K562 (cell line): Measurements from ENCODE around the gene GLT8D2. TPM values are rescaled to one million over a fixed set of nuclear protein-coding genes. Genes with fewer than 3 reads are reported as not detected.

ENCODE experiments used
- ATAC-seq: fragments of 200-7000 bp; cut with Tn5 transposase; 3 replicates; pipeline ENCODE4 v1.9.1; 2020; ENCODE audit warnings: moderate library complexity
- BruUV-seq: library from RNA; stranded (reverse); fragments of 400-500 nt; replicated peaks from 2 replicates; lab custom pipeline; 2021; lab: Mats Ljungman, UMichigan
- CTCF ChIA-PET: fragments of 300-600 bp; formaldehyde crosslinking; extraction: SDS; loops from one replicate; lab custom pipeline; 2021; ENCODE audit warnings: low intra/inter-chr PET ratio; lab: Yijun Ruan, JAX
- POLR2A ChIA-PET: fragments of 300-600, 350-650 bp; sonication (Branson Sonifier 250); formaldehyde crosslinking; extraction: SDS; loops from one replicate; lab custom pipeline; 2021; ENCODE audit warnings: antibody characterized with exemption, inconsistent platforms; lab: Yijun Ruan, JAX
- DNase-seq, 4 experiments: peaks; one replicate each; pipeline versions ENCODE4 v3.0.0 to v3.0.0-alpha.2; 2011 to 2018; ENCODE audit warnings: low spot score in 3 of 4, mixed read lengths in 3 of 4; ENCODE audit errors: extremely low read depth in 1 of 4
- FAIRE-seq: peaks from 2 replicates; lab custom pipeline; 2011; peaks lifted over from hg19 to GRCh38; lab: Jason Lieb, UNC
- H2AFZ ChIP-seq: 2 replicates; pipeline ENCODE4 v1.6.0; 2011; ENCODE audit warnings: low read depth, low read length, control low read depth, inconsistent platforms
- H3K27ac ChIP-seq: fragments of 200-600 bp; 3 replicates; pipeline ENCODE4 v1.8.0; 2011; ENCODE audit warnings: low read depth, mild to moderate bottlenecking, control low read depth, inconsistent platforms, low read length, moderate library complexity, mixed read lengths; ENCODE audit errors: extremely low read depth
- H3K27me3 ChIP-seq, 2 experiments: fragments of 300-600 bp in 1 of 2; 2 replicates in 1 of 2; 3 replicates in 1 of 2; pipeline versions ENCODE4 v1.6.0 to v1.8.0; 2011; ENCODE audit warnings: inconsistent platforms in 2 of 2, low read length in 2 of 2, mild to moderate bottlenecking in 1 of 2, mixed read lengths in 1 of 2, moderate library complexity in 1 of 2; ENCODE audit not compliant: control insufficient read depth in 2 of 2, insufficient read depth in 2 of 2
- H3K36me3 ChIP-seq: fragments of 300-600 bp; 3 replicates; pipeline ENCODE4 v1.8.0; 2011; ENCODE audit warnings: mild to moderate bottlenecking, low read length, inconsistent platforms; ENCODE audit not compliant: control insufficient read depth, insufficient read depth
- H3K4me1 ChIP-seq, 2 experiments: fragments of 200-600 bp in 1 of 2; replicated peaks in 1 of 2; 2 replicates in 1 of 2; 3 replicates in 1 of 2; pipeline versions ENCODE4 v1.5.1 to v1.8.0; 2011; ENCODE audit warnings: inconsistent platforms in 2 of 2, low read length in 2 of 2, mild to moderate bottlenecking in 1 of 2, mixed read lengths in 1 of 2, moderate library complexity in 1 of 2; ENCODE audit not compliant: control insufficient read depth in 2 of 2, insufficient read depth in 2 of 2
- H3K4me2 ChIP-seq: 2 replicates; pipeline ENCODE4 v1.6.1; 2011; ENCODE audit warnings: low read length, control low read depth, inconsistent platforms, mixed read lengths; ENCODE audit not compliant: insufficient read depth
- H3K4me3 ChIP-seq: fragments of 200-600 bp; sonication (generic), shearing (Covaris generic); 2 replicates; pipeline ENCODE4 v1.5.1; 2016; ENCODE audit warnings: control low read depth, inconsistent platforms
- H3K79me2 ChIP-seq: fragments of 200-600 bp; 3 replicates; pipeline ENCODE4 v1.8.0; 2011; ENCODE audit warnings: low read length, inconsistent platforms; ENCODE audit not compliant: control insufficient read depth, insufficient read depth
- H3K9ac ChIP-seq, 2 experiments: 2 replicates each; pipeline versions ENCODE4 v1.6.0 to v1.6.1; 2011; ENCODE audit warnings: low read depth in 2 of 2, low read length in 2 of 2, control low read depth in 1 of 2, inconsistent platforms in 1 of 2, mild to moderate bottlenecking in 1 of 2, mixed read lengths in 1 of 2; ENCODE audit not compliant: insufficient read depth in 1 of 2
- H3K9me1 ChIP-seq: one replicate; pipeline ENCODE4 v1.6.0; 2011; ENCODE audit warnings: inconsistent platforms, mild to moderate bottlenecking, low read length, moderate library complexity; ENCODE audit not compliant: control insufficient read depth, insufficient read depth
- H3K9me3 ChIP-seq: replicated peaks from 2 replicates; pipeline ENCODE4 v1.5.1; 2011; ENCODE audit warnings: low read depth, low read length, inconsistent platforms; ENCODE audit not compliant: control insufficient read depth, insufficient read depth
- H4K20me1 ChIP-seq: replicated peaks from 2 replicates; pipeline ENCODE4 v1.6.1; 2011; ENCODE audit warnings: low read length, inconsistent platforms, mixed read lengths; ENCODE audit not compliant: control insufficient read depth, insufficient read depth
- FOXA3 ChIP-seq, 2 experiments: fragments of 450-650 bp in 1 of 2; sonication (generic) in 1 of 2; formaldehyde crosslinking; IDR thresholded peaks in 1 of 2; conservative IDR thresholded peaks in 1 of 2; 2 replicates each; pipeline versions ENCODE4 v1.4.0 to v1.8.0; 2020 to 2022; ENCODE audit warnings: mild to moderate bottlenecking in 2 of 2, missing genetic modification reagents in 1 of 2
- FOXP1 ChIP-seq: sonication (generic); formaldehyde crosslinking; IDR thresholded peaks from 2 replicates; pipeline ENCODE4 v1.8.0; 2022; ENCODE audit warnings: mild to moderate bottlenecking, missing genetic modification reagents
- JUN ChIP-seq, 2 experiments: sonication (generic) in 1 of 2; formaldehyde crosslinking in 1 of 2; IDR thresholded peaks; 2 replicates each; pipeline versions ENCODE4 v1.6.1 to v1.8.0; 2012 to 2022; ENCODE audit warnings: borderline replicate concordance in 2 of 2, mild to moderate bottlenecking in 2 of 2, improper control_type of control experiment in 1 of 2, low read depth in 1 of 2, low read length in 1 of 2, missing genetic modification reagents in 1 of 2
- NR2C1 ChIP-seq, 2 experiments: fragments of 450-650 bp; IDR thresholded peaks; 2 replicates each; pipeline ENCODE4 v1.6.1; 2017; ENCODE audit warnings: mild to moderate bottlenecking in 2 of 2, antibody characterized with exemption in 1 of 2, inconsistent platforms in 1 of 2, missing compliant biosample characterization in 1 of 2, missing genetic modification characterization in 1 of 2
- SAP30 ChIP-seq: fragments of 200-600 bp; sonication (generic); IDR thresholded peaks from 2 replicates; pipeline ENCODE4 v1.6.1; 2012; ENCODE audit warnings: borderline replicate concordance, low read depth, mild to moderate bottlenecking, moderate library complexity, low read length, control low read depth, inconsistent platforms; ENCODE audit not compliant: insufficient read depth, poor library complexity, severe bottlenecking
- SMARCE1 ChIP-seq: fragments of 450-650 bp; IDR thresholded peaks from 2 replicates; pipeline ENCODE4 v1.7.1; 2016; ENCODE audit warnings: mild to moderate bottlenecking
- SNIP1 ChIP-seq: fragments of 450-650 bp; IDR thresholded peaks from 2 replicates; pipeline ENCODE4 v1.7.1; 2017; ENCODE audit warnings: low read depth, mild to moderate bottlenecking
- SRF ChIP-seq, 2 experiments: fragments of 250-450, 450-650 bp in 1 of 2; sonication (Bioruptor Pico) in 1 of 2; sonication (generic) in 1 of 2; formaldehyde crosslinking; IDR thresholded peaks; 2 replicates each; pipeline versions ENCODE4 v1.5.0 to v1.5.1; 2020 to 2022; ENCODE audit warnings: mild to moderate bottlenecking in 1 of 2, missing genetic modification reagents in 1 of 2
- ZBED1 ChIP-seq: IDR thresholded peaks from 2 replicates; pipeline ENCODE4 v1.6.1; 2014
- ZNF140 ChIP-seq: fragments of 250-450 bp; sonication (Bioruptor Pico); IDR thresholded peaks from 2 replicates; pipeline ENCODE4 v1.8.0; 2021; ENCODE audit warnings: moderate library complexity, mild to moderate bottlenecking, inconsistent platforms
- ZNF184 ChIP-seq: sonication (generic); formaldehyde crosslinking; IDR thresholded peaks from 2 replicates; pipeline ENCODE4 v1.5.0; 2020; ENCODE audit warnings: missing genetic modification reagents
- WGBS: fragments of 100-300 bp; shearing (Covaris generic); methylation state at CpG from one replicate; pipeline ENCODE4 v1.1.6; 2016; ENCODE audit warnings: low coverage, mixed read lengths; ENCODE audit not compliant: insufficient coverage; ENCODE audit errors: missing lambda C conversion rate; 5-methylcytosine and 5-hydroxymethylcytosine counted together
- in situ Hi-C: fragments of 300-500 bp; cut with MboI; formaldehyde crosslinking; loops from 4 replicates; pipeline ENCODE4 v1.15.0; 2018; ENCODE audit warnings: inconsistent platforms, mixed read lengths
- intact Hi-C: fragments of 100-400 bp; cut with micrococcal nuclease; formaldehyde crosslinking; loops from 2 replicates; pipeline ENCODE4 v1.14.2; 2022
- polyA plus RNA-seq, 8 experiments: library from polyadenylated mRNA; depleted of rRNA in 4 of 8; stranded (reverse) in 5 of 8; unstranded in 3 of 8; fragments of >200 nt; fragmentation: Nextera tagmentation in 2 of 8; fragmentation: Illumina TruSeq in 1 of 8; extraction: Ambion mirVana in 2 of 8; extraction: Trizol in 1 of 8; gene quantifications; 2 replicates each; pipeline versions ENCODE4 v1.2.1 to v1.2.3, GENCODE V29; 2011 to 2014; ENCODE audit warnings: inconsistent platforms in 1 of 8, missing spikeins in 1 of 8
- total RNA-seq, 7 experiments: library from RNA; depleted of rRNA in 6 of 7; stranded (reverse); fragments of >200 nt in 6 of 7; fragmentation: Illumina TruSeq in 2 of 7; extraction: Trizol in 2 of 7; gene quantifications; 2 replicates each; pipeline versions ENCODE4 v1.2.1 to v1.2.3, GENCODE V29; 2011 to 2021; ENCODE audit warnings: low replicate concordance in 1 of 7
- TF ChIP-seq, protein P1 (sequence below): sonication (generic); formaldehyde crosslinking; IDR thresholded peaks from 2 replicates; pipeline ENCODE4 v1.9.0; 2022; ENCODE audit warnings: mild to moderate bottlenecking, missing genetic modification reagents
- TF ChIP-seq, protein P2 (sequence below): sonication (generic); formaldehyde crosslinking; IDR thresholded peaks from 2 replicates; pipeline ENCODE4 v1.8.0; 2022; ENCODE audit warnings: mild to moderate bottlenecking, missing genetic modification reagents
- TF ChIP-seq, protein P3 (sequence below), 3 experiments: fragments of 200-800 bp in 1 of 3; sonication (Bioruptor generic) in 1 of 3; sonication (generic) in 1 of 3; formaldehyde crosslinking in 1 of 3; IDR thresholded peaks; 2 replicates each; pipeline versions ENCODE4 v1.6.1 to v1.8.0; 2016 to 2022; ENCODE audit warnings: mild to moderate bottlenecking in 2 of 3, missing compliant biosample characterization in 2 of 3, missing genetic modification characterization in 2 of 3, missing genetic modification reagents in 1 of 3

GLT8D2 gene
- total and polyA plus RNA-seq, 9 of the 15 experiments (the other 6 are each of a cell fraction or from before 2014, with no cell fraction given): 0.18 to 0.27 (median 0.18) TPM; not detected in 6

DNA sequence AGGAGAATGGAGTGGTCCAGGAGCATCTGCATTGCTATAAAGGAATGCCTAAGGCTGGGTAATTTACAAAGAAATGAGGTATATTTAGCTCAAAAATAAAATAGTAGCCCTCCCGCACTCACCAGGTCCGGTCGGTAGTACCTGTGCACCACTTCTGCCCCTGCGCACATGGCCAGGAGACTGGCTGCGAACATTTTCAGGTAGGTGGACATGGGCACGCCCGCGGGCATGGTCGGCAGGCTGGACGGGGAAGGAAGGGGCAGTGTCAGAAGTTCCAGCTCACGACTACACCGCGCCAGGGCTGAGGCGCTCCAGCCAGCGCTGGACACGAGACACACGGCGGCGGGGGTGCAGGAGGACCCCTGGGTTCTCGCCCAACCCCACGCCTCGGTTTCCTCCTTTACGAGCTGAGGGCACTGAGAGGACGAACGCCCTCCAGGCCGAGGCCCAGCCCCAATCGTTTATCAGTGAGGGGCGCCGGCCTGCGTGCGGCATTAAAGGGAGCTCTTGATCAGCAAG is 93.4 kb downstream of the GLT8D2 start:
- Histone ChIP-seq H3K9ac (peak overlapping the region; percentile 89 to 99), H3K4me2 (peak overlapping the region; percentile 99), H4K20me1 (no peaks in the 10 kb centered on the region), H3K27me3 (no peaks in the 10 kb centered on the region), H3K9me1 (no peaks in the 10 kb centered on the region), H3K4me3 (peak overlapping the region; percentile 95), H3K27ac (peak overlapping the region; percentile 95), H2AFZ (peak overlapping the region; percentile 98), H3K36me3 (peaks cover 33% of the 10 kb centered on the region; the same call in 2 of the 3 replicates), H3K9me3 (no peaks in the 10 kb centered on the region), H3K4me1 (peaks cover 6 to 10% of the 10 kb centered on the region in 2 experiments; a peak in 4 of 5 replicates), H3K79me2 (peaks cover 42% of the 10 kb centered on the region)
- ATAC-seq (peak; percentile 59), FAIRE-seq (no peak), DNase-seq (no peak)
- ChIA-PET POLR2A (interaction anchor here (0.6 to 5.3 kb wide), 9 partner anchors 9 to 335 kb away, joined by 3 to 45 read pairs (median 5); partner anchors contain the start of genes HSP90B1 and TDG), CTCF (no interaction called here)
- 2% methylated on average over 31 of the region's 31 CpGs for WGBS
- intact Hi-C loops (loop anchor here (1.0 kb wide), 1 partner anchor 27 kb away; no protein-coding TSS in a partner anchor), in situ Hi-C loops (no loop called here)
- TSS peak; percentile 44 for BruUV-seq
- TF ChIP-seq, protein P1, sequence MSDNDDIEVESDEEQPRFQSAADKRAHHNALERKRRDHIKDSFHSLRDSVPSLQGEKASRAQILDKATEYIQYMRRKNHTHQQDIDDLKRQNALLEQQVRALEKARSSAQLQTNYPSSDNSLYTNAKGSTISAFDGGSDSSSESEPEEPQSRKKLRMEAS: peak; percentile 55
- TF ChIP-seq ZNF184 (CRISPR knock-in tag) (no peak), JUN (IDR thresholded peaks at IDR 0.05; ENCODE audit: borderline replicate concordance, low read depth, low read length) (no peak), JUN (CRISPR knock-in tag; IDR thresholded peaks at IDR 0.05; ENCODE audit: borderline replicate concordance) (0 out of 2 replicates have a peak, but pooled peaks have one; percentile 21), FOXP1 (CRISPR knock-in tag) (peak; percentile 76), FOXA3 (CRISPR knock-in tag; conservative IDR thresholded peaks at IDR 0.05 in 1 of 2, IDR thresholded peaks at IDR 0.05 in 1 of 2) (0 out of 4 replicates have a peak, but pooled peaks of 1 of the 2 experiments have one; percentile 31), ZNF140 (CRISPR knock-in tag) (no peak), SAP30 (peak; percentile 48), NR2C1 (IDR thresholded peaks at IDR 0.05) (no peak), NR2C1 (tag; IDR thresholded peaks at IDR 0.05) (no peak), SNIP1 (no peak), SMARCE1 (peak; percentile 31; the same call in 1 of the 2 replicates), ZBED1 (0 out of 2 replicates have a peak, but pooled peaks have one; percentile 18), SRF (CRISPR knock-in tag; IDR thresholded peaks at IDR 0.05) (0 out of 4 replicates have a peak, but pooled peaks of 1 of the 2 experiments have one; percentile 7)
- TF ChIP-seq, protein P2, sequence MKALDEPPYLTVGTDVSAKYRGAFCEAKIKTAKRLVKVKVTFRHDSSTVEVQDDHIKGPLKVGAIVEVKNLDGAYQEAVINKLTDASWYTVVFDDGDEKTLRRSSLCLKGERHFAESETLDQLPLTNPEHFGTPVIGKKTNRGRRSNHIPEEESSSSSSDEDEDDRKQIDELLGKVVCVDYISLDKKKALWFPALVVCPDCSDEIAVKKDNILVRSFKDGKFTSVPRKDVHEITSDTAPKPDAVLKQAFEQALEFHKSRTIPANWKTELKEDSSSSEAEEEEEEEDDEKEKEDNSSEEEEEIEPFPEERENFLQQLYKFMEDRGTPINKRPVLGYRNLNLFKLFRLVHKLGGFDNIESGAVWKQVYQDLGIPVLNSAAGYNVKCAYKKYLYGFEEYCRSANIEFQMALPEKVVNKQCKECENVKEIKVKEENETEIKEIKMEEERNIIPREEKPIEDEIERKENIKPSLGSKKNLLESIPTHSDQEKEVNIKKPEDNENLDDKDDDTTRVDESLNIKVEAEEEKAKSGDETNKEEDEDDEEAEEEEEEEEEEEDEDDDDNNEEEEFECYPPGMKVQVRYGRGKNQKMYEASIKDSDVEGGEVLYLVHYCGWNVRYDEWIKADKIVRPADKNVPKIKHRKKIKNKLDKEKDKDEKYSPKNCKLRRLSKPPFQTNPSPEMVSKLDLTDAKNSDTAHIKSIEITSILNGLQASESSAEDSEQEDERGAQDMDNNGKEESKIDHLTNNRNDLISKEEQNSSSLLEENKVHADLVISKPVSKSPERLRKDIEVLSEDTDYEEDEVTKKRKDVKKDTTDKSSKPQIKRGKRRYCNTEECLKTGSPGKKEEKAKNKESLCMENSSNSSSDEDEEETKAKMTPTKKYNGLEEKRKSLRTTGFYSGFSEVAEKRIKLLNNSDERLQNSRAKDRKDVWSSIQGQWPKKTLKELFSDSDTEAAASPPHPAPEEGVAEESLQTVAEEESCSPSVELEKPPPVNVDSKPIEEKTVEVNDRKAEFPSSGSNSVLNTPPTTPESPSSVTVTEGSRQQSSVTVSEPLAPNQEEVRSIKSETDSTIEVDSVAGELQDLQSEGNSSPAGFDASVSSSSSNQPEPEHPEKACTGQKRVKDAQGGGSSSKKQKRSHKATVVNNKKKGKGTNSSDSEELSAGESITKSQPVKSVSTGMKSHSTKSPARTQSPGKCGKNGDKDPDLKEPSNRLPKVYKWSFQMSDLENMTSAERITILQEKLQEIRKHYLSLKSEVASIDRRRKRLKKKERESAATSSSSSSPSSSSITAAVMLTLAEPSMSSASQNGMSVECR: peak; percentile 34; the same call in 1 of the 2 replicates
- TF ChIP-seq, protein P3, sequence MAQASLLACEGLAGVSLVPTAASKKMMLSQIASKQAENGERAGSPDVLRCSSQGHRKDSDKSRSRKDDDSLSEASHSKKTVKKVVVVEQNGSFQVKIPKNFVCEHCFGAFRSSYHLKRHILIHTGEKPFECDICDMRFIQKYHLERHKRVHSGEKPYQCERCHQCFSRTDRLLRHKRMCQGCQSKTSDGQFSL (CRISPR knock-in tag; IDR thresholded peaks at IDR 0.05): peak; percentile 67
- TF ChIP-seq, protein P3 (tag; IDR thresholded peaks at IDR 0.05): no peak
